ENCODE data around the gene TIMP2.

Gene TIMP2

GRCh38 chr17:78896091-78896833 lies 28.9 kb downstream of the TIMP2 start:
- no peaks in the 10 kb centered on the region for H4K20me1 ChIP-seq (ENCODE audit: insufficient read depth, low read length)
- H3K36me3 ChIP-seq (replicated peaks; ENCODE audit: low read depth, low read length) = no peaks in the 10 kb centered on the region
- no peak overlapping the region for H3K27ac ChIP-seq (ENCODE audit: low read length)
- H3K27me3 ChIP-seq (ENCODE audit: low read depth, low read length) = no peaks in the 10 kb centered on the region
- H3K79me2 ChIP-seq (ENCODE audit: low read length) = no peaks in the 10 kb centered on the region
- H3K4me1 ChIP-seq (ENCODE audit: low read length) = peaks cover 20% of the 10 kb centered on the region
- no peak overlapping the region for H3K9ac ChIP-seq (ENCODE audit: low read length)
- no peak overlapping the region for H3K4me2 ChIP-seq (ENCODE audit: low read length)
- no peaks in the 10 kb centered on the region for H3K9me3 ChIP-seq (ENCODE audit: insufficient read depth, low read length)
- no peak overlapping the region for H2AFZ ChIP-seq (ENCODE audit: low read depth, low read length)
- no peak overlapping the region for H3K4me3 ChIP-seq (ENCODE audit: low read length)
- TF ChIP-seq, protein P1, sequence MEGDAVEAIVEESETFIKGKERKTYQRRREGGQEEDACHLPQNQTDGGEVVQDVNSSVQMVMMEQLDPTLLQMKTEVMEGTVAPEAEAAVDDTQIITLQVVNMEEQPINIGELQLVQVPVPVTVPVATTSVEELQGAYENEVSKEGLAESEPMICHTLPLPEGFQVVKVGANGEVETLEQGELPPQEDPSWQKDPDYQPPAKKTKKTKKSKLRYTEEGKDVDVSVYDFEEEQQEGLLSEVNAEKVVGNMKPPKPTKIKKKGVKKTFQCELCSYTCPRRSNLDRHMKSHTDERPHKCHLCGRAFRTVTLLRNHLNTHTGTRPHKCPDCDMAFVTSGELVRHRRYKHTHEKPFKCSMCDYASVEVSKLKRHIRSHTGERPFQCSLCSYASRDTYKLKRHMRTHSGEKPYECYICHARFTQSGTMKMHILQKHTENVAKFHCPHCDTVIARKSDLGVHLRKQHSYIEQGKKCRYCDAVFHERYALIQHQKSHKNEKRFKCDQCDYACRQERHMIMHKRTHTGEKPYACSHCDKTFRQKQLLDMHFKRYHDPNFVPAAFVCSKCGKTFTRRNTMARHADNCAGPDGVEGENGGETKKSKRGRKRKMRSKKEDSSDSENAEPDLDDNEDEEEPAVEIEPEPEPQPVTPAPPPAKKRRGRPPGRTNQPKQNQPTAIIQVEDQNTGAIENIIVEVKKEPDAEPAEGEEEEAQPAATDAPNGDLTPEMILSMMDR (IDR thresholded peaks at IDR 0.05; ENCODE audit: low read depth, low read length) = no peak
- no peak for TF ChIP-seq EZH2phosphoT487 (IDR thresholded peaks at IDR 0.05; ENCODE audit: low read depth)

DNA sequence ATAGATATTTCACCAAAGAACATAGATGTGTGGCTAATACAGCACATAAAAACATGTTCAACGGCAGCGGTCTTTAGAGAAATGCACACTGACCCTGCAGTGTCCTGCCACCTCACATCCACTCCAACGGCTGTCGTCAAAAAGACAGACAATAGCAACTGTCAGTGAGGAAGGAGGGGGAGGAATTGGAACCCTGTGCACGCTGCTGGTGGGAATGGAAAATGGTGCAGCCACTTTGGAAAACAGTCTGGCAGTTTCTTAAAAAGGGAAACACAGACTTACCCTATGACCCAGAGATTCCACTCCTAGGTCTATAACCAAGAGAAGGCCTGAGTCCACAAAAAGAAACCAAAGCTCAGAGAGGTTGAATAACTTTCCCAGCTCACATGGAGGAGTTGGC lies 29.9 kb downstream of the TIMP2 start:
- TF ChIP-seq EZH2phosphoT487 (IDR thresholded peaks at IDR 0.05; ENCODE audit: low read depth) = no peak
- no peaks in the 10 kb centered on the region for H3K79me2 ChIP-seq (ENCODE audit: low read length)
- H3K4me2 ChIP-seq (ENCODE audit: low read length) = no peak overlapping the region
- H3K36me3 ChIP-seq (replicated peaks; ENCODE audit: low read depth, low read length) = no peaks in the 10 kb centered on the region
- H3K9me3 ChIP-seq (ENCODE audit: insufficient read depth, low read length) = no peaks in the 10 kb centered on the region
- H4K20me1 ChIP-seq (ENCODE audit: insufficient read depth, low read length) = no peaks in the 10 kb centered on the region
- H2AFZ ChIP-seq (ENCODE audit: low read depth, low read length) = no peak overlapping the region
- H3K4me1 ChIP-seq (ENCODE audit: low read length) = peaks cover 30% of the 10 kb centered on the region
- H3K9ac ChIP-seq (ENCODE audit: low read length) = no peak overlapping the region
- no peak overlapping the region for H3K4me3 ChIP-seq (ENCODE audit: low read length)
- H3K27me3 ChIP-seq (ENCODE audit: low read depth, low read length) = no peaks in the 10 kb centered on the region
- H3K27ac ChIP-seq (ENCODE audit: low read length) = no peak overlapping the region

DNA sequence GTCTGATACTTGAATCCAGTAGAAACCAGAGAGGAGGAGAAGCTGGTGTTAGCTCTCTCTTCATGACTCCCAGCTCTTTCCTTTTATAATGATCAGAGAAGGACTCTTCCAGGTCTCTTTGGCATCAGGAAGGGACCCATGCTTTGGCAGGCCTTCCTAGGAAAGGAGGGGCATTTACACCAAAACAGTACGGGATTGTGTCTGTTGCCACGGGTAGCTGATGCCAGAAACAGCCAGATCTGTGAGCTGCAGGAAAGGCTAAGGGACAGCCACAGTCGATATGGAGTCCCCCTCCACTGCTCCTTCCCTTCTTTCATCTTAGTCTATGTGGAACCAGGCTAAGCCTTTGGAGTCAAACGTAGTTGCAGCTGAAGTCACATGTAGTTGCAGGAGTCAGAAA lies 31.5 kb downstream of the TIMP2 start:
- TF ChIP-seq, protein P1 (IDR thresholded peaks at IDR 0.05; ENCODE audit: low read depth, low read length) = no peak
- TF ChIP-seq EZH2phosphoT487 (IDR thresholded peaks at IDR 0.05; ENCODE audit: low read depth) = no peak
- H3K4me2 ChIP-seq (ENCODE audit: low read length) = no peak overlapping the region
- no peaks in the 10 kb centered on the region for H3K79me2 ChIP-seq (ENCODE audit: low read length)
- no peak overlapping the region for H3K4me3 ChIP-seq (ENCODE audit: low read length)
- H3K27ac ChIP-seq (ENCODE audit: low read length) = no peak overlapping the region
- no peaks in the 10 kb centered on the region for H4K20me1 ChIP-seq (ENCODE audit: insufficient read depth, low read length)
- no peak overlapping the region for H2AFZ ChIP-seq (ENCODE audit: low read depth, low read length)
- H3K27me3 ChIP-seq (ENCODE audit: low read depth, low read length) = no peaks in the 10 kb centered on the region
- no peak overlapping the region for H3K9ac ChIP-seq (ENCODE audit: low read length)
- H3K36me3 ChIP-seq (replicated peaks; ENCODE audit: low read depth, low read length) = no peaks in the 10 kb centered on the region
- H3K9me3 ChIP-seq (ENCODE audit: insufficient read depth, low read length) = no peaks in the 10 kb centered on the region
- peaks cover 45% of the 10 kb centered on the region for H3K4me1 ChIP-seq (ENCODE audit: low read length)

DNA sequence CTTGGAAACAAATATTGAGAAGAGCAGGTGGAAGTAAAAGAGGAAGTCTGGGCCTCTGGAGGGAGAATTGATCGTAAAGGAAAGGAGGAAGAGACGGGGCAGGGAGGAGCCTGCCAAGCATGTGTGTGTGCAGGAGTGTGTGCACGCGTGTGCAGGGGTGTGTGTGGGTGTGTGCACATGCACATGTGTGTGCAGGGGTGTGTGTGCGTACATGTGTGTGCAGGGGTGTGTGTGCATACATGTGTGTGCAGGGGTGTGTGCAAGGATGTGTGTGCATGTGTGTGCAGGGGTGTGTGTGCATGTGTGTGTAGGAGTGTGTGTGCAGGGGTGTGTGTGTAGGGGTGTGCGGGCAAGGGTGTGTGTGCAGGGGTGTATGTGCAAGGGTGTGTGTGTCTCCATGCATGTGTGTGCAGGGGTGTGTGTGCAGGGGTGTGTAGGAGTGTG lies 32.2 kb downstream of the TIMP2 start:
- H4K20me1 ChIP-seq (ENCODE audit: insufficient read depth, low read length) = no peaks in the 10 kb centered on the region
- peak overlapping the region; percentile 35; the same call in 1 of the 2 replicates for H3K9ac ChIP-seq (ENCODE audit: low read length)
- H3K79me2 ChIP-seq (ENCODE audit: low read length) = no peaks in the 10 kb centered on the region
- no peaks in the 10 kb centered on the region for H3K27me3 ChIP-seq (ENCODE audit: low read depth, low read length)
- peaks cover 50% of the 10 kb centered on the region for H3K4me1 ChIP-seq (ENCODE audit: low read length)
- H3K4me2 ChIP-seq (ENCODE audit: low read length) = peak overlapping the region; percentile 66
- H3K4me3 ChIP-seq (ENCODE audit: low read length) = no peak overlapping the region
- H3K9me3 ChIP-seq (ENCODE audit: insufficient read depth, low read length) = no peaks in the 10 kb centered on the region
- H3K36me3 ChIP-seq (replicated peaks; ENCODE audit: low read depth, low read length) = no peaks in the 10 kb centered on the region
- peak overlapping the region; percentile 41; the same call in 1 of the 2 replicates for H3K27ac ChIP-seq (ENCODE audit: low read length)
- TF ChIP-seq EZH2phosphoT487 (IDR thresholded peaks at IDR 0.05; ENCODE audit: low read depth) = no peak
- TF ChIP-seq, protein P1 (IDR thresholded peaks at IDR 0.05; ENCODE audit: low read depth, low read length) = no peak
- H2AFZ ChIP-seq (ENCODE audit: low read depth, low read length) = peak overlapping the region; percentile 74; the same call in 1 of the 2 replicates

All from OCI-LY3 (cell line).